K562 (cell line): Measurements from ENCODE around the gene NAT10. TPM values are rescaled to one million over a fixed set of nuclear protein-coding genes. Genes with fewer than 3 reads are reported as not detected.

ENCODE experiments used
- ATAC-seq: fragments of 200-7000 bp; cut with Tn5 transposase; 3 replicates; pipeline ENCODE4 v1.9.1; 2020; ENCODE audit warnings: moderate library complexity
- BruUV-seq: library from RNA; stranded (reverse); fragments of 400-500 nt; replicated peaks from 2 replicates; lab custom pipeline; 2021; lab: Mats Ljungman, UMichigan
- CTCF ChIA-PET: fragments of 300-600 bp; formaldehyde crosslinking; extraction: SDS; loops from one replicate; lab custom pipeline; 2021; ENCODE audit warnings: low intra/inter-chr PET ratio; lab: Yijun Ruan, JAX
- POLR2A ChIA-PET: fragments of 300-600, 350-650 bp; sonication (Branson Sonifier 250); formaldehyde crosslinking; extraction: SDS; loops from one replicate; lab custom pipeline; 2021; ENCODE audit warnings: antibody characterized with exemption, inconsistent platforms; lab: Yijun Ruan, JAX
- DNase-seq, 4 experiments: peaks; one replicate each; pipeline versions ENCODE4 v3.0.0 to v3.0.0-alpha.2; 2011 to 2018; ENCODE audit warnings: low spot score in 3 of 4, mixed read lengths in 3 of 4; ENCODE audit errors: extremely low read depth in 1 of 4
- FAIRE-seq: peaks from 2 replicates; lab custom pipeline; 2011; peaks lifted over from hg19 to GRCh38; lab: Jason Lieb, UNC
- H2AFZ ChIP-seq: 2 replicates; pipeline ENCODE4 v1.6.0; 2011; ENCODE audit warnings: low read depth, low read length, control low read depth, inconsistent platforms
- H3K27ac ChIP-seq: fragments of 200-600 bp; 3 replicates; pipeline ENCODE4 v1.8.0; 2011; ENCODE audit warnings: low read depth, mild to moderate bottlenecking, control low read depth, inconsistent platforms, low read length, moderate library complexity, mixed read lengths; ENCODE audit errors: extremely low read depth
- H3K27me3 ChIP-seq, 2 experiments: fragments of 300-600 bp in 1 of 2; 2 replicates in 1 of 2; 3 replicates in 1 of 2; pipeline versions ENCODE4 v1.6.0 to v1.8.0; 2011; ENCODE audit warnings: inconsistent platforms in 2 of 2, low read length in 2 of 2, mild to moderate bottlenecking in 1 of 2, mixed read lengths in 1 of 2, moderate library complexity in 1 of 2; ENCODE audit not compliant: control insufficient read depth in 2 of 2, insufficient read depth in 2 of 2
- H3K36me3 ChIP-seq: fragments of 300-600 bp; 3 replicates; pipeline ENCODE4 v1.8.0; 2011; ENCODE audit warnings: mild to moderate bottlenecking, low read length, inconsistent platforms; ENCODE audit not compliant: control insufficient read depth, insufficient read depth
- H3K4me1 ChIP-seq, 2 experiments: fragments of 200-600 bp in 1 of 2; replicated peaks in 1 of 2; 2 replicates in 1 of 2; 3 replicates in 1 of 2; pipeline versions ENCODE4 v1.5.1 to v1.8.0; 2011; ENCODE audit warnings: inconsistent platforms in 2 of 2, low read length in 2 of 2, mild to moderate bottlenecking in 1 of 2, mixed read lengths in 1 of 2, moderate library complexity in 1 of 2; ENCODE audit not compliant: control insufficient read depth in 2 of 2, insufficient read depth in 2 of 2
- H3K4me2 ChIP-seq: 2 replicates; pipeline ENCODE4 v1.6.1; 2011; ENCODE audit warnings: low read length, control low read depth, inconsistent platforms, mixed read lengths; ENCODE audit not compliant: insufficient read depth
- H3K4me3 ChIP-seq: fragments of 200-600 bp; sonication (generic), shearing (Covaris generic); 2 replicates; pipeline ENCODE4 v1.5.1; 2016; ENCODE audit warnings: control low read depth, inconsistent platforms
- H3K79me2 ChIP-seq: fragments of 200-600 bp; 3 replicates; pipeline ENCODE4 v1.8.0; 2011; ENCODE audit warnings: low read length, inconsistent platforms; ENCODE audit not compliant: control insufficient read depth, insufficient read depth
- H3K9ac ChIP-seq, 2 experiments: 2 replicates each; pipeline versions ENCODE4 v1.6.0 to v1.6.1; 2011; ENCODE audit warnings: low read depth in 2 of 2, low read length in 2 of 2, control low read depth in 1 of 2, inconsistent platforms in 1 of 2, mild to moderate bottlenecking in 1 of 2, mixed read lengths in 1 of 2; ENCODE audit not compliant: insufficient read depth in 1 of 2
- H3K9me1 ChIP-seq: one replicate; pipeline ENCODE4 v1.6.0; 2011; ENCODE audit warnings: inconsistent platforms, mild to moderate bottlenecking, low read length, moderate library complexity; ENCODE audit not compliant: control insufficient read depth, insufficient read depth
- H3K9me3 ChIP-seq: replicated peaks from 2 replicates; pipeline ENCODE4 v1.5.1; 2011; ENCODE audit warnings: low read depth, low read length, inconsistent platforms; ENCODE audit not compliant: control insufficient read depth, insufficient read depth
- H4K20me1 ChIP-seq: replicated peaks from 2 replicates; pipeline ENCODE4 v1.6.1; 2011; ENCODE audit warnings: low read length, inconsistent platforms, mixed read lengths; ENCODE audit not compliant: control insufficient read depth, insufficient read depth
- CAMTA2 ChIP-seq: fragments of 250-450 bp; sonication (Bioruptor Pico); conservative IDR thresholded peaks from 2 replicates; pipeline ENCODE4 v1.5.1; 2022
- CBX2 ChIP-seq: fragments of 200-600 bp; sonication (generic); IDR thresholded peaks from one replicate; pipeline ENCODE4 v1.6.1; 2012; ENCODE audit warnings: mild to moderate bottlenecking, low read length, inconsistent platforms; ENCODE audit not compliant: insufficient read depth, poor library complexity, severe bottlenecking
- KAT8 ChIP-seq: fragments of 450-650 bp; IDR thresholded peaks from 2 replicates; pipeline ENCODE4 v1.6.1; 2016; ENCODE audit warnings: low read depth, mild to moderate bottlenecking
- NR2C1 ChIP-seq, 2 experiments: fragments of 450-650 bp; IDR thresholded peaks; 2 replicates each; pipeline ENCODE4 v1.6.1; 2017; ENCODE audit warnings: mild to moderate bottlenecking in 2 of 2, antibody characterized with exemption in 1 of 2, inconsistent platforms in 1 of 2, missing compliant biosample characterization in 1 of 2, missing genetic modification characterization in 1 of 2
- RFX1 ChIP-seq: fragments of 450-650 bp; IDR thresholded peaks from 2 replicates; pipeline ENCODE4 v1.6.1; 2016; ENCODE audit warnings: mild to moderate bottlenecking, moderate library complexity
- SMAD3 ChIP-seq: fragments of 450-650 bp; formaldehyde crosslinking; conservative IDR thresholded peaks from 2 replicates; pipeline ENCODE4 v1.4.0; 2020; ENCODE audit warnings: mild to moderate bottlenecking
- WGBS: fragments of 100-300 bp; shearing (Covaris generic); methylation state at CpG from one replicate; pipeline ENCODE4 v1.1.6; 2016; ENCODE audit warnings: low coverage, mixed read lengths; ENCODE audit not compliant: insufficient coverage; ENCODE audit errors: missing lambda C conversion rate; 5-methylcytosine and 5-hydroxymethylcytosine counted together
- in situ Hi-C: fragments of 300-500 bp; cut with MboI; formaldehyde crosslinking; loops from 4 replicates; pipeline ENCODE4 v1.15.0; 2018; ENCODE audit warnings: inconsistent platforms, mixed read lengths
- intact Hi-C: fragments of 100-400 bp; cut with micrococcal nuclease; formaldehyde crosslinking; loops from 2 replicates; pipeline ENCODE4 v1.14.2; 2022
- polyA plus RNA-seq, 8 experiments: library from polyadenylated mRNA; depleted of rRNA in 4 of 8; stranded (reverse) in 5 of 8; unstranded in 3 of 8; fragments of >200 nt; fragmentation: Nextera tagmentation in 2 of 8; fragmentation: Illumina TruSeq in 1 of 8; extraction: Ambion mirVana in 2 of 8; extraction: Trizol in 1 of 8; gene quantifications; 2 replicates each; pipeline versions ENCODE4 v1.2.1 to v1.2.3, GENCODE V29; 2011 to 2014; ENCODE audit warnings: inconsistent platforms in 1 of 8, missing spikeins in 1 of 8
- total RNA-seq, 7 experiments: library from RNA; depleted of rRNA in 6 of 7; stranded (reverse); fragments of >200 nt in 6 of 7; fragmentation: Illumina TruSeq in 2 of 7; extraction: Trizol in 2 of 7; gene quantifications; 2 replicates each; pipeline versions ENCODE4 v1.2.1 to v1.2.3, GENCODE V29; 2011 to 2021; ENCODE audit warnings: low replicate concordance in 1 of 7
- TF ChIP-seq, protein P1 (sequence below): fragments of 450-650 bp; conservative IDR thresholded peaks from 2 replicates; pipeline ENCODE4 v1.6.1; 2016; ENCODE audit warnings: missing genetic modification characterization, low read depth, mild to moderate bottlenecking, control low read depth, missing compliant biosample characterization
- TF ChIP-seq, protein P2 (sequence below), 2 experiments: fragments of 450-650 bp; IDR thresholded peaks; 2 replicates each; pipeline ENCODE4 v1.6.1; 2016; ENCODE audit warnings: mild to moderate bottlenecking in 2 of 2, borderline replicate concordance in 1 of 2, low read depth in 1 of 2, moderate library complexity in 1 of 2
- TF ChIP-seq, protein P3 (sequence below): fragments of 450-650 bp; IDR thresholded peaks from 2 replicates; pipeline ENCODE4 v1.6.1; 2016; ENCODE audit warnings: low read depth, mild to moderate bottlenecking, moderate library complexity
- TF ChIP-seq, protein P4 (sequence below): fragments of 450-650 bp; formaldehyde crosslinking; IDR thresholded peaks from 2 replicates; pipeline ENCODE4 v1.4.0; 2022; ENCODE audit warnings: mild to moderate bottlenecking, moderate library complexity

NAT10 gene
- total and polyA plus RNA-seq, 9 of the 15 experiments (the other 6 are each of a cell fraction or from before 2014, with no cell fraction given) = 55.4 to 125 (median 86.3) TPM

DNA sequence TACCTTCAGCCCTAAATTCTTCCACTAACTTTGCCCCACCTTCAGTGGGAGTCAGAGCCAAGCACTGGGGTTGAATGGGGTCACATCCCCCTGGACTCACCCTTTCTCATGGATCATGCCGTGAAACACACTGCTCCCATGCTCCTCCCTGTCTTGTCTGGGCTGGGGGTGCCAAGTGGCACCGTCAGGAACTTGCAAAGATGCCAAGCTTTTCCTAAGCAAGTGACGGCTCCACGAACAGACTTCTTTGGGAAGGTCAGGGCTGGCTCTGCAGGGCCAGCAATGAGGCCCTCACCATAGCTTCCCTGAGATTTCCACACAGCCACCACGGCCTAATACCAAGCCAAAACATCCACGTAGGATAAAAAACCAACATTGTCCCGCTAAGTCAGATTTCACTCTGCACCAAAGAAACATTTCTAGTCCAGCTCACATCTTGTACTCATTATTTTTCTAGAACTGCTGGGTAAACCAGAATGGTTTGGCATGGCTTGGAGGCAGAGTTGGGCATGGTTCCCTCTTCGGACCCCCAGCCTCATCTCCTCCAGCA lies 76.5 kb downstream of the NAT10 start:
- Histone ChIP-seq H3K36me3 (no peaks in the 10 kb centered on the region), H3K27ac (no peak overlapping the region), H3K9me1 (no peaks in the 10 kb centered on the region), H3K27me3 (peaks cover 34 to 67% of the 10 kb centered on the region in 2 experiments; a peak in 4 of 5 replicates), H3K4me1 (no peaks in the 10 kb centered on the region), H3K4me2 (no peak overlapping the region), H3K9me3 (no peaks in the 10 kb centered on the region), H3K4me3 (no peak overlapping the region), H4K20me1 (peaks cover 3% of the 10 kb centered on the region; the same call in 1 of the 2 replicates), H3K9ac (no peak overlapping the region), H3K79me2 (no peaks in the 10 kb centered on the region), H2AFZ (no peak overlapping the region)
- DNase-seq (no peak), FAIRE-seq (no peak), ATAC-seq (no peak)
- intact Hi-C loops = no loop called here
- no peak for TF ChIP-seq RFX1
- TF ChIP-seq NR2C1 (IDR thresholded peaks at IDR 0.05) = no peak
- no peak for TF ChIP-seq NR2C1 (tag; IDR thresholded peaks at IDR 0.05)
- TF ChIP-seq CBX2 = no peak
- no peak for TF ChIP-seq SMAD3 (CRISPR knock-in tag)
- TF ChIP-seq, protein P1, sequence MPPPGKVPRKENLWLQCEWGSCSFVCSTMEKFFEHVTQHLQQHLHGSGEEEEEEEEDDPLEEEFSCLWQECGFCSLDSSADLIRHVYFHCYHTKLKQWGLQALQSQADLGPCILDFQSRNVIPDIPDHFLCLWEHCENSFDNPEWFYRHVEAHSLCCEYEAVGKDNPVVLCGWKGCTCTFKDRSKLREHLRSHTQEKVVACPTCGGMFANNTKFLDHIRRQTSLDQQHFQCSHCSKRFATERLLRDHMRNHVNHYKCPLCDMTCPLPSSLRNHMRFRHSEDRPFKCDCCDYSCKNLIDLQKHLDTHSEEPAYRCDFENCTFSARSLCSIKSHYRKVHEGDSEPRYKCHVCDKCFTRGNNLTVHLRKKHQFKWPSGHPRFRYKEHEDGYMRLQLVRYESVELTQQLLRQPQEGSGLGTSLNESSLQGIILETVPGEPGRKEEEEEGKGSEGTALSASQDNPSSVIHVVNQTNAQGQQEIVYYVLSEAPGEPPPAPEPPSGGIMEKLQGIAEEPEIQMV (tag) = no peak
- TF ChIP-seq, protein P2, sequence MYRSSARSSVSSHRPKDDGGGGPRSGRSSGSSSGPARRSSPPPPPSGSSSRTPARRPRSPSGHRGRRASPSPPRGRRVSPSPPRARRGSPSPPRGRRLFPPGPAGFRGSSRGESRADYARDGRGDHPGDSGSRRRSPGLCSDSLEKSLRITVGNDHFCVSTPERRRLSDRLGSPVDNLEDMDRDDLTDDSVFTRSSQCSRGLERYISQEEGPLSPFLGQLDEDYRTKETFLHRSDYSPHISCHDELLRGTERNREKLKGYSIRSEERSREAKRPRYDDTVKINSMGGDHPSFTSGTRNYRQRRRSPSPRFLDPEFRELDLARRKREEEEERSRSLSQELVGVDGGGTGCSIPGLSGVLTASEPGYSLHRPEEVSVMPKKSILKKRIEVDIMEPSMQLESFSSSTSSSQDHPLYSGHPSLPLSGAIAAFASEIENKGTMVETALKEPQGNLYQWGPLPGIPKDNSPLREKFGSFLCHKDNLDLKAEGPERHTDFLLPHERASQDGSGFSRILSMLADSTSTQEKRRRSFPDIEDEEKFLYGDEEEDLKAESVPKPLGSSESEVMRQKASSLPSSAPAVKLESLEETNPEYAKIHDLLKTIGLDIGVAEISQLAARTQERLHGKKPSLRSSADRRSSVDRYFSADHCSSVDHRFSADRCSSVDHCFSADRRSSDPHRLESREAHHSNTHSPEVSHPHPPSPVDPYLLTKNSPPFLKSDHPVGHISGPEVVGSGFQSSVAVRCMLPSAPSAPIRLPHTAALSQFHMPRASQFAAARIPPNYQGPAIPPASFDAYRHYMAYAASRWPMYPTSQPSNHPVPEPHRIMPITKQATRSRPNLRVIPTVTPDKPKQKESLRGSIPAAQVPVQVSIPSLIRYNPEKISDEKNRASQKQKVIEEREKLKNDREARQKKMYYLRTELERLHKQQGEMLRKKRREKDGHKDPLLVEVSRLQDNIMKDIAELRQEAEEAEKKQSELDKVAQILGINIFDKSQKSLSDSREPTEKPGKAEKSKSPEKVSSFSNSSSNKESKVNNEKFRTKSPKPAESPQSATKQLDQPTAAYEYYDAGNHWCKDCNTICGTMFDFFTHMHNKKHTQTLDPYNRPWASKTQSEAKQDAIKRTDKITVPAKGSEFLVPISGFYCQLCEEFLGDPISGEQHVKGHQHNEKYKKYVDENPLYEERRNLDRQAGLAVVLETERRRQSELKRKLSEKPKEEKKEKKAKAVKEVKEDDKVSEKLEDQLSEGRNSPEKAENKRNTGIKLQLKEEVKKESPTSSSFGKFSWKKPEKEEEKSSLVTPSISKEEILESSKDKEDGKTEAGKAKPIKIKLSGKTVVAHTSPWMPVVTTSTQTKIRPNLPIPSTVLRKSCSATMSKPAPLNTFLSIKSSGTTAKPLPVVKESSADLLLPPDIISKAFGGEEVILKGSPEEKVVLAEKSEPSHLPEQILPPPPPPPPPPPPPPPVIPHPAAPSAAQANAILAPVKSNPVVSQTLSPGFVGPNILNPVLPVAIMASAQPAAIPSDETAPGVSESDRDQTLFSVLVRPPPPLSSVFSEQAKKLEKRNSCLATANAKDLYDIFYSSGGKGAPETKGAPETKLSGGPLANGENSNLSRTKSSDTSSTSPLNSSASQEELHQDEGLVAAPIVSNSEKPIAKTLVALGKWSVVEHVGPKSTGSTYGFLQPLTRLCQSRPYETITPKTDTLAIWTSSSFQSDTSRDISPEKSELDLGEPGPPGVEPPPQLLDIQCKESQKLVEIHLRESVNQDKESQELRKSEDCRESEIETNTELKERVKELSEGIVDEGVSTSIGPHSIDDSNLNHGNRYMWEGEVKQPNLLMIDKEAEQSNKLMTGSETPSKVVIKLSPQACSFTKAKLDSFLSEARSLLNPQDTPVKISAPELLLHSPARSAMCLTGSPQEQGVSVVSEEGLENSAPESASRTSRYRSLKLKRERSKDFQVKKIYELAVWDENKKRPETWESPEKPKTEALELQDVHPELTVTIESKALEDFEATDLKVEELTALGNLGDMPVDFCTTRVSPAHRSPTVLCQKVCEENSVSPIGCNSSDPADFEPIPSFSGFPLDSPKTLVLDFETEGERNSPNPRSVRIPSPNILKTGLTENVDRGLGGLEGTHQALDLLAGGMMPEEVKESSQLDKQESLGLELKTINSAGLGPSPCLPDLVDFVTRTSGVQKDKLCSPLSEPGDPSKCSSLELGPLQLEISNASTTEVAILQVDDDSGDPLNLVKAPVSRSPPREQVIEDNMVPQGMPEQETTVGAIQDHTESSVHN (IDR thresholded peaks at IDR 0.05; ENCODE audit: borderline replicate concordance in 1 of 2, low read depth in 1 of 2) = no peak
- TF ChIP-seq, protein P3, sequence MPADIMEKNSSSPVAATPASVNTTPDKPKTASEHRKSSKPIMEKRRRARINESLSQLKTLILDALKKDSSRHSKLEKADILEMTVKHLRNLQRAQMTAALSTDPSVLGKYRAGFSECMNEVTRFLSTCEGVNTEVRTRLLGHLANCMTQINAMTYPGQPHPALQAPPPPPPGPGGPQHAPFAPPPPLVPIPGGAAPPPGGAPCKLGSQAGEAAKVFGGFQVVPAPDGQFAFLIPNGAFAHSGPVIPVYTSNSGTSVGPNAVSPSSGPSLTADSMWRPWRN = no peak
- TF ChIP-seq, protein P4, sequence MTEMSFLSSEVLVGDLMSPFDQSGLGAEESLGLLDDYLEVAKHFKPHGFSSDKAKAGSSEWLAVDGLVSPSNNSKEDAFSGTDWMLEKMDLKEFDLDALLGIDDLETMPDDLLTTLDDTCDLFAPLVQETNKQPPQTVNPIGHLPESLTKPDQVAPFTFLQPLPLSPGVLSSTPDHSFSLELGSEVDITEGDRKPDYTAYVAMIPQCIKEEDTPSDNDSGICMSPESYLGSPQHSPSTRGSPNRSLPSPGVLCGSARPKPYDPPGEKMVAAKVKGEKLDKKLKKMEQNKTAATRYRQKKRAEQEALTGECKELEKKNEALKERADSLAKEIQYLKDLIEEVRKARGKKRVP (CRISPR knock-in tag) = no peak
- TF ChIP-seq KAT8 = no peak
- TF ChIP-seq CAMTA2 = no peak
- 4% methylated on average over 7 of the region's 8 CpGs for WGBS
- in situ Hi-C loops = no loop called here
- POLR2A ChIA-PET = interaction anchor here (0.8 to 1.6 kb wide), 3 partner anchors 10 to 100 kb away, joined by 3 to 6 read pairs (median 4); no protein-coding TSS in a partner anchor
- CTCF ChIA-PET = no interaction called here
- no TSS peak for BruUV-seq
